Renal cortex interstitium (tissue), 11 donors: ENCODE results near the gene PARD3. TPM values are rescaled to one million over a fixed set of nuclear protein-coding genes. Genes with fewer than 3 reads are reported as not detected.
A peak's percentile ranks its signal among the peaks of the same experiment; 100 is the strongest.

Experiments
- DNase-seq, 11 donors: peaks; one replicate each; pipeline ENCODE4 v3.0.0-alpha.2; 2013; ENCODE audit warnings: low read depth in 9 of 11, low spot score in 4 of 11; ENCODE audit errors: extremely low read depth in 1 of 11
- polyA plus RNA-seq, 3 donors: library from polyadenylated mRNA; unstranded; fragments of 120-200 nt; gene quantifications; one replicate each; pipeline ENCODE4 v1.2.1, GENCODE V29; 2013; ENCODE audit not compliant: insufficient read length in 3 of 3

Gene PARD3
- polyA plus RNA-seq, 3 donors: 68.5 to 88.7 (median 71.1) TPM

- DNase-seq: no peak
These were observed 12.0 kb upstream of the PARD3 start for GRCh38 chr10:34826857-34827766.

GRCh38 chr10:34826221-34826620, 11.1 kb upstream of the PARD3 start:
- no peak for DNase-seq

GRCh38 chr10:34825414-34825813, 10.3 kb upstream of the PARD3 start:
- DNase-seq: no peak

GRCh38 chr10:34824870-34825269, 9.8 kb upstream of the PARD3 start:
- no peak for DNase-seq

- DNase-seq: no peak
These were observed 6.8 kb upstream of the PARD3 start for GRCh38 chr10:34821587-34822585.

GRCh38 chr10:34817586-34817985, 2.5 kb upstream of the PARD3 start:
- DNase-seq: no peak

GRCh38 chr10:34817054-34817453, 2.0 kb upstream of the PARD3 start:
- DNase-seq: no peak

- peak in 4 of 11 donors; percentile 10 to 50 (median 37) for DNase-seq
These were observed 1.5 kb upstream of the PARD3 start for GRCh38 chr10:34816501-34817002.

- DNase-seq: peak in 2 of 11 donors; percentile 10 to 22
These were observed 995 bp upstream of the PARD3 start for GRCh38 chr10:34816085-34816496.

GRCh38 chr10:34814913-34815184, 247 bp downstream of the PARD3 start:
- no peak for DNase-seq

- DNase-seq: peak in 4 of 11 donors; percentile 48 to 60 (median 56)
These were observed 728 bp downstream of the PARD3 start for GRCh38 chr10:34814223-34814912.

GRCh38 chr10:34813626-34814222, 1.4 kb downstream of the PARD3 start:
- DNase-seq: peak in 3 of 11 donors; percentile 17 to 38 (median 19)

GRCh38 chr10:34812771-34813170, 2.3 kb downstream of the PARD3 start:
- DNase-seq: no peak

- DNase-seq: no peak
These were observed 3.1 kb downstream of the PARD3 start for GRCh38 chr10:34811968-34812514.

- no peak for DNase-seq
These were observed 3.7 kb downstream of the PARD3 start for GRCh38 chr10:34811126-34811967.

- DNase-seq: no peak
These were observed 5.3 kb downstream of the PARD3 start for GRCh38 chr10:34809796-34810195.
